ENCODE data around the gene INTU. TPM values are rescaled to one million over a fixed set of nuclear protein-coding genes. Genes with fewer than 3 reads are reported as not detected.

Gene INTU
- total RNA-seq, 1 experiment from 2014 or later = 10.7 TPM

DNA sequence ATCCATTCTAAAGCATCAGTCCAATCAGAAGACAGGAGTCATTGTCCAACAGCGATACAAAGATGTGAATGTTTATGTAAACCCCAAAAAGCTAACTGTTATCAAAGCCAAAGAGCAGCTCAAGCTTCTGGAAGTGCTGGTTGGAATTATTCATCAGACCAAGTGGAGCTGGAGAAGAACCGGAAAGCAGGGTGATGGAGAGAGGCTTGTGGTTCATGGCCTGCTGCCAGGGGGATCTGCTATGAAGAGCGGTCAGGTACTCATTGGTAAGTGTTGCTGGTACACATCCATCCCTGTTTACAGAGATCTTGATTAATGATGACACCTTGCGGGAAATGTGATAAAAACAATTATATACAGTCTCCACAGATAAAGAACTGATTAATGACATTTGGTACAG lies 11.0 kb downstream of the INTU start:
- Histone ChIP-seq H3K4me1 (ENCODE audit: insufficient read depth, low read length) (no peaks in the 10 kb centered on the region), H2BK120ac (ENCODE audit: low read depth, low read length, poor library complexity, severe bottlenecking) (no peak overlapping the region), H3K56ac (ENCODE audit: insufficient read length, low read depth, low read length) (no peak overlapping the region), H3K79me1 (ENCODE audit: insufficient read depth, low read depth, low read length, poor library complexity, severe bottlenecking) (no peaks in the 10 kb centered on the region), H4K5ac (ENCODE audit: insufficient read length, low read depth, low read length) (no peak overlapping the region), H3K79me2 (ENCODE audit: insufficient read depth, low read length) (no peaks in the 10 kb centered on the region), H2BK5ac (ENCODE audit: insufficient read length, low read length) (no peak overlapping the region), H2AK5ac (ENCODE audit: insufficient read length, low read length) (no peak overlapping the region), H3K27me3 (ENCODE audit: insufficient read depth, low read length) (no peaks in the 10 kb centered on the region), H2AFZ (ENCODE audit: low read length) (no peak overlapping the region), H3K4ac (ENCODE audit: low read depth, low read length) (no peak overlapping the region), H3K18ac (ENCODE audit: insufficient read length, low read depth, low read length) (no peak overlapping the region), H2BK20ac (ENCODE audit: low read depth, low read length, poor library complexity, severe bottlenecking) (no peak overlapping the region), H3K23ac (ENCODE audit: insufficient read length, low read depth, low read length) (no peak overlapping the region), H2BK12ac (ENCODE audit: insufficient read length, low read depth, low read length) (no peak overlapping the region), H3K9me3 (ENCODE audit: control insufficient read depth, low read depth, low read length) (no peaks in the 10 kb centered on the region), H3K27ac (ENCODE audit: insufficient read length, low read depth, low read length) (no peak overlapping the region), H3K23me2 (ENCODE audit: insufficient read length, low read depth, low read length, poor library complexity, severe bottlenecking) (no peaks in the 10 kb centered on the region), H3K9ac (ENCODE audit: extremely low read depth, insufficient read length, low read length) (no peak overlapping the region), H4K8ac (replicated peaks; ENCODE audit: insufficient read length, low read depth, low read length) (no peak overlapping the region), H3K4me2 (ENCODE audit: insufficient read depth, insufficient read length, low read length) (no peak overlapping the region), H3T11ph (ENCODE audit: low read length) (no peak overlapping the region), H3K14ac (ENCODE audit: insufficient read depth, low read length) (no peak overlapping the region), H4K20me1 (ENCODE audit: control insufficient read depth, insufficient read depth, insufficient read length) (no peaks in the 10 kb centered on the region), H2BK15ac (ENCODE audit: low read depth, low read length) (no peak overlapping the region), H4K91ac (ENCODE audit: insufficient read length, low read depth, low read length) (no peak overlapping the region)
- no peak for TF ChIP-seq CTCF (conservative IDR thresholded peaks at IDR 0.05)
- DNase-seq = no peak
- no peaks in the 10 kb centered on the region for H3K27me3 Mint-ChIP-seq (ENCODE audit: low read depth)
- WGBS (ENCODE audit: extremely low coverage, insufficient read length, low lambda C conversion rate) = no CpG with 5 or more reads among the region's 4 CpGs
- peaks cover 23 to 35% (median 26%) of the 10 kb centered on the region in 3 experiments; a peak in 6 of 7 replicates for H3K36me3 Mint-ChIP-seq (ENCODE audit: insufficient read depth in 1 of 3, low read depth in 3 of 3)
- no peaks in the 10 kb centered on the region for H3K4me1 Mint-ChIP-seq
- no peak overlapping the region for H3K4me3 Mint-ChIP-seq
- H3K9me3 Mint-ChIP-seq = no peaks in the 10 kb centered on the region; a peak in 1 of 5 replicates
- no peak overlapping the region; a peak in 1 of 7 replicates for H3K27ac Mint-ChIP-seq

Data from H9 (cell line).